Mesothelial cell of epicardium (in vitro differentiated cells): ENCODE results near the gene PABPC3. TPM values are rescaled to one million over a fixed set of nuclear protein-coding genes. Genes with fewer than 3 reads are reported as not detected.

Experiments used
- DNase-seq, 2 experiments: peaks; one replicate each; pipeline ENCODE4 v3.0.0; 2021; ENCODE audit warnings: low spot score in 2 of 2; ENCODE audit not compliant: unreplicated experiment in 2 of 2
- H3K27ac Mint-ChIP-seq: 2 replicates; pipeline ENCODE4 v1.8.0; 2021; ENCODE audit warnings: mixed read lengths
- H3K27me3 Mint-ChIP-seq: 2 replicates; pipeline ENCODE4 v1.8.0; 2021; ENCODE audit warnings: low read depth, mixed read lengths
- H3K36me3 Mint-ChIP-seq: 2 replicates; pipeline ENCODE4 v1.8.0; 2021; ENCODE audit warnings: mixed read lengths
- H3K4me1 Mint-ChIP-seq: 2 replicates; pipeline ENCODE4 v1.8.0; 2021; ENCODE audit warnings: mixed read lengths
- H3K4me3 Mint-ChIP-seq: 2 replicates; pipeline ENCODE4 v1.8.0; 2021; ENCODE audit warnings: mild to moderate bottlenecking, moderate library complexity, mixed read lengths
- H3K9me3 Mint-ChIP-seq: 2 replicates; pipeline ENCODE4 v1.8.0; 2021; ENCODE audit warnings: mixed read lengths
- CTCF ChIP-seq: fragments of 200-600 bp; sonication (generic); IDR thresholded peaks from one replicate; pipeline ENCODE4 v1.5.0; 2021; ENCODE audit warnings: antibody characterized with exemption; ENCODE audit not compliant: unreplicated experiment
- total RNA-seq: library from RNA; stranded (reverse); gene quantifications from 3 replicates; pipeline ENCODE4 v1.2.1, GENCODE V29; 2021

The PABPC3 gene
- total RNA-seq, 1 donor from 2014 or later = 0.29 TPM

GRCh38 chr13:25068810-25069209 is 27.1 kb upstream of the PABPC3 start:
- Mint-ChIP-seq H3K4me1 (peaks cover 9% of the 10 kb centered on the region), H3K9me3 (peaks cover under 1% of the 10 kb centered on the region), H3K4me3 (no peak overlapping the region), H3K36me3 (no peaks in the 10 kb centered on the region), H3K27ac (no peak overlapping the region), H3K27me3 (peaks cover 3% of the 10 kb centered on the region)
- no peak for TF ChIP-seq CTCF
- DNase-seq = no peak

GRCh38 chr13:25069236-25069635 is 26.7 kb upstream of the PABPC3 start:
- DNase-seq = no peak
- peaks cover 3% of the 10 kb centered on the region for H3K27me3 Mint-ChIP-seq
- no peak overlapping the region for H3K27ac Mint-ChIP-seq
- no peak for TF ChIP-seq CTCF
- H3K4me1 Mint-ChIP-seq = peaks cover 9% of the 10 kb centered on the region
- no peaks in the 10 kb centered on the region for H3K36me3 Mint-ChIP-seq
- H3K4me3 Mint-ChIP-seq = no peak overlapping the region
- H3K9me3 Mint-ChIP-seq = no peaks in the 10 kb centered on the region

GRCh38 chr13:25069911-25070310 is 26.0 kb upstream of the PABPC3 start:
- Mint-ChIP-seq H3K27ac (no peak overlapping the region), H3K9me3 (no peaks in the 10 kb centered on the region), H3K4me1 (peaks cover 9% of the 10 kb centered on the region), H3K4me3 (no peak overlapping the region), H3K27me3 (peaks cover 3% of the 10 kb centered on the region), H3K36me3 (no peaks in the 10 kb centered on the region)
- DNase-seq = no peak
- TF ChIP-seq CTCF = no peak

GRCh38 chr13:25080773-25081172 is 15.2 kb upstream of the PABPC3 start:
- TF ChIP-seq CTCF = no peak
- Mint-ChIP-seq H3K4me3 (no peak overlapping the region), H3K27ac (no peak overlapping the region), H3K4me1 (no peaks in the 10 kb centered on the region), H3K9me3 (peaks cover 4% of the 10 kb centered on the region), H3K27me3 (peaks cover 2% of the 10 kb centered on the region), H3K36me3 (no peaks in the 10 kb centered on the region)
- no peak for DNase-seq

- Mint-ChIP-seq H3K9me3 (no peaks in the 10 kb centered on the region), H3K4me1 (no peaks in the 10 kb centered on the region), H3K36me3 (no peaks in the 10 kb centered on the region), H3K27me3 (peaks cover 2% of the 10 kb centered on the region), H3K27ac (no peak overlapping the region), H3K4me3 (no peak overlapping the region)
- no peak for DNase-seq
- no peak for TF ChIP-seq CTCF
These were observed 11.8 kb upstream of the PABPC3 start for GRCh38 chr13:25084096-25084495.

GRCh38 chr13:25085125-25085742 is 10.7 kb upstream of the PABPC3 start:
- H3K36me3 Mint-ChIP-seq = no peaks in the 10 kb centered on the region
- no peaks in the 10 kb centered on the region for H3K9me3 Mint-ChIP-seq
- peaks cover 2% of the 10 kb centered on the region for H3K27me3 Mint-ChIP-seq
- no peak overlapping the region for H3K27ac Mint-ChIP-seq
- peak; percentile 64 for TF ChIP-seq CTCF
- no peak overlapping the region for H3K4me3 Mint-ChIP-seq
- H3K4me1 Mint-ChIP-seq = no peaks in the 10 kb centered on the region
- DNase-seq = no peak
